NCI-H82 treated with DMSO at 0.1 percent for 48 hours (cell line): Measurements from ENCODE around the gene TMEM179.

Experiments used
- DNase-seq: peaks from one replicate; lab custom pipeline; 2025; ENCODE audit not compliant: unreplicated experiment; lab: John Stamatoyannopoulos, UW

The TMEM179 gene

GRCh38 chr14:104558231-104559027 is 46.1 kb downstream of the TMEM179 start:
- no peak for DNase-seq

GRCh38 chr14:104557766-104558165 is 46.8 kb downstream of the TMEM179 start:
- no peak for DNase-seq

DNA sequence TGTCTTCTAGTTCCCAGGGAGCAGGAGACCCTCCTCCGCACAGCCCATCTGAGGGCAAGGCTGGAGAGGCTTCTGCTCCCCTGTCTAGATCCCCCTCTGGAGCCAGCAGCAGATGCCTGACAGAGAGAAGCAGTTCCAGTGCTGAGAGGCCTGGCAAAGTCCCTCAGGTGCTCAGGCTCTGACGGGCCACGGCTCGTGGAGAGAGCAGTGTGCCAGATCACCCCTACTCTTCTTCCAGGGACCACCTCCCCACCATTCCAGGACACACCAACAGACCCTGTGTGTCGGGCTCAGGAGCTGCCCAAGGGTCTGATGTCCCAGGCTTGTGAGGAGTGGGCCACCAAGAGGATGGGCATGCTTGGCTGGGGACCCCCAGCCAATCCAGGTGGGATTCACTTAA is 47.5 kb downstream of the TMEM179 start:
- DNase-seq: no peak

GRCh38 chr14:104556256-104557021 is 48.1 kb downstream of the TMEM179 start:
- no peak for DNase-seq

DNA sequence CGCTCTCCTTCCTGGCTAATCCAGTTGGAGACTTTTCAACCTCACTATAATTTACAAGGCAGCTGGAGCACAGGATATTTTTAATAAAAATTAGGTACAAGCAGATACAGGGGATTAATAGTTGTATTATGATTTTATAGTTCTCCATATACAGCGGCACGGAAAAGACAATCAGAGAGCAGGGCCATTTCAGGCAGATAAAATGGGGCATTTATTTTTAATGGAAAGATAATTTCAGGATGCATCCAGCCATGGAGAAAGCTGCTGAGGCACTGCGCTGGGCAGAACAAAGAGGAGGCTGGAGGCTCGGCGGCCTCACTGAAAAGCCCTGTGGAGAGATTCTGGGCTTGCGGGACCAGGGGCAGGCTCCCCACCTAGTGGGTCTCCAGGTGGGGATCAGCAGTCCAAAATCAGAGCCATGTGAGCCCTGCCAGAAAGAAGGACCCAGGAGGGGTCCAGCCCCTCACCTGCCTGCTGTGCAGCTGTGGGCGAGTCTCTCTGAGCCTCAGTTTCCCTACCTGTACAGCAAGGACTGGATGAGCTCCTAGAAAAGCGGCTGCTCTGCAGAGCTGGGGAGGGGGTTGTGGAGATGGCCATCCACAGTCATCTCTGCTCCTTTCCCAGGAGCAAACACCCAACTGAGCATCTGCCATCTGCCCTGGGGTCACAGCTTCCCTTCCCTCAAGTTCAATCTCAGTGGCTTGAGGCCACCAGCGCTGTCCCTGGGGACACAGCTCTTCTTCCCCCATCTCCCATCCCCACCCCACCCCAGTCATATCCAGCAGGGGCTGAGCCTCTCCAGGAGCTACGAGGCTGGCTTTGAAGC is 48.9 kb downstream of the TMEM179 start:
- DNase-seq: no peak

DNA sequence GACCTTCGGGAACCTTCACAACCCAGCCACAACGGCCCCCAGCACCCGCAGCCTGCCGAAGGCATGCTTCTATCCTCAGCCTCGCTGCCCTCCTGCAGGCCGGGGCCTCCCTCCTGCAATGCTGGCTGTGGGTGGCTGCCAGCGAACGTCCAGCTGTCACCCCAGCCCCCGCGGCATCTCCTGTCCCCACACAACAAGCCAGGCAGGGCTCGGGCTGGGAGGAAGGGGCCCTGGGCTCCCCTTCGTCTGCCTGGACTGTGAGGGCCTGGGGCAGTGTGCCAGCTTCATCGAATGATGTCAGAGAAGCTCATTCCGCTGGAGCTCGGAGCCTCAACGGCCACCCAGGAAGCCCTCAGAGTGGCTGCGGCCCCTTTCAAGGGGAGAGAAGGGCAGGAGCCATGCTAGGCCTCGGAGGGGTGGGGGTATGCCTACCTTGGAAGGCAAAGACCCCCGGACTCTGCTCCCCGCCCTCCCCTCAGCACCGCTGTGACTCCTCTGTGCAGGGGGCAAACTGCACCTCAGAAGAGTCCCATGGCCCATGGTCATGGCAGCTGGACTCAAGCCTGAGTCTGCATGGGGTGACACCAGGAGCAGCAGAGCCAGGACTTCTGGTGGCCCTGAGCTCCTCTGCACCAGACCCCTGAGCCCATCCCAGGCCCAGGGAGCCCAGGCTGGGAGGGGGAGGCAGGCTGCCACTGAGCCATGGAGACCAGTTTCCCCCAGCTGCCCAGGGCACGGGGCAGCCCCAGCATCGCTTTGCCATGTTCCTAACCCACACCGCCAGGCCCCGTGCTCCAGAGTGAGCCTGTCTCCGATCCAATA is 49.8 kb downstream of the TMEM179 start:
- DNase-seq: no peak

DNA sequence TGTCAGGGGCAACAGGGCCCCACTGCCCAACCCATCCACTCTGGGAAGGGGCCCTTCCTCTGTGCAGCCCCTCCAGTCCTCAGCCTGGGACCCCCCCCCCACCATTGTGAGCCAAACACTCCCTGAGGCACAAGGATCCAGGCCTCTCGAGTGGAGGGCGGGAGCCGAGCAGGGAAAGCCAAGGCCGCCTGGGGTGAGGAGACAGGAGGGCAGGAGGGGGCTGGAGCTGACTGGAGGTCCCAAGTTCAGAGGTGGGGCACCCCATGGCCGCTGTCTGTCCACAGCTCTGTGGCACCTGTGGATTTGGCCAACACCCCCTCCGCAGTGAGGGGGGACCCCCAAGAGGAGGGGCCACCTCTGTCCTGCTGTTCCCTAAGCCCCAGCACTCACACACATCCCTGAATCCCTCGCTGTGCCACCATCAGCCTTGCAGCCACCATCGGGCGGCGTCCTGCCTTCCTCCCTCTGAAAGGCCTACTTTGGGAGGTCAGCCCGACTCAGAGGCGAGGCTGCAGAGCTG is 50.4 kb downstream of the TMEM179 start:
- DNase-seq: no peak

- DNase-seq: no peak
Observed at GRCh38 chr14:104553166-104554087, 51.1 kb downstream of the TMEM179 start.

DNA sequence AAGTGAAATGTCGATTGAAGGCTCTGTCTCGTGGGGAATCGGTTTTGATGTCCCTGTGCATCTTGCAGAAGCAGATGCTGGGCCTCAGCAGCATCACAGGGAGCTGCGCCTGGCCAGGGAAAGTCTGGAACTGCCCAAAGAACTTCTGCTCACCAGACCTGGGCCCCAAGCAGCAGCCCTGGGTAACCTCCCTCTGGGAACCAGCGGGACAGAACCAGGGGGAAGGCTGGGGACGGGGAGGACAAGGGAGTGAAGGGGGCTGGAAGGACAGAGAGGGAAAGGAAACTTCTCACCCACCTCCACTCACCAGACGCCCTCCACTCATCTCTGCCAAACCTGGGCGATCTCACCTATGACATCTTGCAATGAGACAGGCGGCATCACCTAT is 51.8 kb downstream of the TMEM179 start:
- DNase-seq: no peak

- no peak for DNase-seq
Observed at GRCh38 chr14:104551851-104552737, 52.5 kb downstream of the TMEM179 start.

GRCh38 chr14:104550861-104551728 is 53.5 kb downstream of the TMEM179 start:
- DNase-seq: no peak

GRCh38 chr14:104550340-104550860 is 54.2 kb downstream of the TMEM179 start:
- no peak for DNase-seq

DNA sequence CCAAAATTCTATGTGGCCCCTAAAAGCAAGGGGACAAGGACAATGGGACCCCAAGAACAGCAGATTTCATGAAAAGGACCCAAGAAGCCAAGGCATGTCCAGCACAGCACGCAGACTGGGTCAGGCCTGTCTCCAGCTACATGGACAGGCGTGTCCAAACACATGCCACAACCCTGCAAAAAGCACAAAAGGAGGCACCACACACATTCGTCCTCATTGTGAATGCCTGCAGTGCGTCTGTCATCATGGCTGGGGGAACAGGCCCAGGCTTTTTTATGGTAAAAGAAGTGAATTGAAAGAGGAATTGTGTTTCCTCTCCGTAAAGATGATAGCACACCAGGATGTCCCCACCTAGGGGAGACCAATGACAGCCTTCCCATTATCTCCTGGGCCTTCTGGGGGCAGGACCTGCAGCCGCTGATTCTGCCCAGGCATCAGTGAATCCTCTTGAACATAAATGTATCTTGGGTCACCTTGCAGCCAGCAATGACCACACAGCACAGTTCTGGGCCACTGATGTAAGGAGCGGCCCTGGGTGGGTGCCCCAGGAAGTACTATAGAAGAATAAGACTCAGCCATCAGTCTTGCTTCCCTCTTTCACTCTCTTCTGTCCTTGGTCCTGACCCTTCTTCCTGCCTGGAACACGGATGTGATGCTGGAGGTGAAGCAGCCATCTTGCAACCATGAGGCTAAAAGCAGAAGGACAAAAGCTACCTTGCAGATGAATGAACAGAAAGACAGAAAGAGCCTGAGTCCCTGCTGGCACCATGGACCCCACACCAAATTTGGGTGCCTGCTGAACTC is 54.8 kb downstream of the TMEM179 start:
- no peak for DNase-seq

DNA sequence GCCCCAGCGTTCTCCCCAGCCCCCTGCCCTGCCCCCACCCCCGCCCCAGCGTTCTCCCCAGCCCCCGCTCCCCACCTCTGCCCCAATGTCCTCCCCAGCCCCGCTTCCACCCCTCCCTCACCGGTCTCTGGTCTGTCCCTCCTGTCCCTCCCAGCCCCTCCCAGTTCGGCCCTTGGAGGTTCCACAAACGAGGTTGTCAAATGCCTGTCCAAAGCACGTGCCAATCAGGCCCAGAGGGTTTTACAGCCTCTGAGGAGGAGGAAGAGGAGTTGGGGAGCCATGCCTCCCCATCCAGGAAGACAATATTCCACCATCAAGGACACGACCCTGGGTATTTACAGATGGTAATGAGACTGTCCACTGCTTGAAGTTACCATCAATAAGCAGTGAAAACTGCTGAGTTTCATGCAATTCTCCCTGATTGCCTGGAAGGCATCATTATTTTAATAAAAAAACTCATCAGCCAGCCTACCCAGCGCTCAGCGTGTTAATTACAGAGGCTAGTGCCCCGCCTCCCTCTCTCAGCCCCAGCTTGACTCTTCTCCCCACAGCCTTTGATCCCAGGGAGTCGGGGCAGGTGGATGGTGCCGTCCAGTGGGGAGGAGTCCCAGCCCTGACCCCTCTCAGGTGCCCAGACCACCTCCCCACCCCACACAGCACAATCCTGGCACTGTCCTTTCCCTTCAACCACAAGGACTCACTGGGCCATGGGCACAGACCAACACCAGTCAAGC is 55.6 kb downstream of the TMEM179 start:
- no peak for DNase-seq

DNA sequence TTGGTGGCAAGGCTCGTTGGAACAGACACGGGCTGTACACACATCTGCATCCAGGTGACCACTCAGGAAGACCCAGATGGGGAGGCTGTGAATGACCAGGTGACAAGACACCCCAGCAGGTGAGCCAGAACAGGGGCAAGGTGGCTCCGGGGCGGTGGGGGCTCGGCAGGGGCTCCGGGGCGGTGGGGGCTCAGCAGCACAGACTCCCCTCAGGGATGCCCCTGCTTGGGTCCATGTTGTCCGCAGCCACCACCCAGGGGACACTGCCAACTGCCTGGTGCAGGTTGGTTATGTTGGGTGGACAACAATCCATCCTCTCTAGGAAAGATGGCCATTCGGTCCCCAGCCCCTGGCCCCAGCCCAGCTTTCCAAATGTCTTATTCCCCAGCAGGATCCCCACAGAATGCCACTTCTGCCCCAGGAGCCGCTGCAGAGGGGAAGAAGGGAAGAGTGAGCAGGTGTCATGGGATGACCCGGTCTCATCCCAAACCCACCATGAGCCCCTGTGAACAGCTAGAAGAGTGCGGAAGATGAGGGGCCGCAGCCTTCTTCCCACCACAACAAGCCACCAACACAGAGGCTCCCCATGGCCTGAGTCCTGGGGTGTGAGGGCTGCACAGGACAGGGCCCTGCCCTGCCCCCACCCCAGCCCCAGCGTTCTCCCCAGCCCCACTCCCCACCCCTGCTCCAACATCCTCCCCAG is 56.4 kb downstream of the TMEM179 start:
- DNase-seq: no peak
